Effector memory CD4-positive, alpha-beta T cell (primary cell): ENCODE results near the gene DGKQ.

Experiments
- DNase-seq, 3 donors: peaks; one replicate each; pipeline ENCODE4 v3.0.0-alpha.2; 2020
- H3K27ac ChIP-seq: 2 replicates; pipeline ENCODE4 v1.7.0; 2013; ENCODE audit warnings: mild to moderate bottlenecking, low read length, moderate library complexity; ENCODE audit not compliant: insufficient read depth, poor library complexity, severe bottlenecking
- H3K27me3 ChIP-seq: replicated peaks from 2 replicates; pipeline ENCODE4 v1.7.0; 2013; ENCODE audit warnings: mild to moderate bottlenecking, low read length; ENCODE audit not compliant: insufficient read depth, control insufficient read depth, poor library complexity, severe bottlenecking
- H3K36me3 ChIP-seq: 2 replicates; pipeline ENCODE4 v1.7.0; 2013; ENCODE audit warnings: mild to moderate bottlenecking, low read length, moderate library complexity; ENCODE audit not compliant: control insufficient read depth, insufficient read depth
- H3K4me1 ChIP-seq: 2 replicates; pipeline ENCODE4 v1.7.0; 2013; ENCODE audit warnings: low read length, mild to moderate bottlenecking; ENCODE audit not compliant: control insufficient read depth, insufficient read depth, poor library complexity, severe bottlenecking
- H3K4me3 ChIP-seq: 2 replicates; pipeline ENCODE4 v1.7.0; 2013; ENCODE audit warnings: low read length, low read depth, mild to moderate bottlenecking; ENCODE audit not compliant: insufficient read depth, poor library complexity, severe bottlenecking
- H3K9me3 ChIP-seq: 2 replicates; pipeline ENCODE4 v1.7.0; 2013; ENCODE audit warnings: mild to moderate bottlenecking, low read length, moderate library complexity; ENCODE audit not compliant: control insufficient read depth

The DGKQ gene

DNA sequence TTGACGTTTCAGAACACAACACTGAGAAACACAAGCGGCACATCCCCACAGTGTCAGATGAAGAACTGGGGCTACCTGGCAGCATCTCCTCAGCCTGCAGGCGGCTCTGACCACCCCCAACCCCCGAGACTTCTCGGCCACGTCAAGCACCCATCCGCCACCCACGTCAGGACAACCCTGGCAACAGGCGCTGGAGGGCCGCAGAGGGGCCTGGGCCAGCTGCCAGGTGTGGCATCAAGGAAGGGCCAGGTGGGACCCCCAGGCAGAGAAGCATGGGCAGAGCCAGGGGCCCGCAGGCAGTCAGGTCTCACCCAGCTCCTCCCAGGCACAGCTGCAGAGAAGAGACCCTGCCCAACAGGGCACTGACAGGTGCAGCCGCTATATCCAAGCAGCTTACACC is 63.5 kb downstream of the DGKQ start:
- H3K27me3 ChIP-seq = no peaks in the 10 kb centered on the region
- DNase-seq = no peak
- peaks cover under 1% of the 10 kb centered on the region for H3K4me1 ChIP-seq
- no peaks in the 10 kb centered on the region for H3K9me3 ChIP-seq
- H3K4me3 ChIP-seq = no peak overlapping the region
- no peak overlapping the region for H3K27ac ChIP-seq
- H3K36me3 ChIP-seq = peaks cover 50% of the 10 kb centered on the region

DNA sequence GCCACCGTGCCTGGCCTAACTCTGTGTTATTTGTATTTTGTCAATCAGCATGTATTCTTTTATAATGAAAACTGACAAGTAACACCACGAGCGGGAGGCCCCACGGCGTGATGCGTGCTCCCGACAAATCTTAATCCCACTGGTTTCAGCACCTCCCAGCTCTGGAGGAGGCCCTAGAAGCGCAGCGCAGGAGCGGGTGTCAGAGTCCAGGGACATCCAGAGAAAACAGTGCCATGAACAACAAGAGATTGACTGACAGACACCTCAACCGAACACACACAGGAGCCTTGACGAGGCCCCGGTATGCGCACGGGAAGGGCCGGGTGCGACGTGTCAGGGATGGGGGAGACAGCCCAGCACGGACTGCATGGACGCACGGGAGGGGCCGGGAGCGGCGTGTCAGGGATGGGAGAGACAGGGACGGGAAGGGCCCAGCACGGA is 64.2 kb downstream of the DGKQ start:
- no peak for DNase-seq
- Histone ChIP-seq H3K27me3 (no peaks in the 10 kb centered on the region), H3K36me3 (peaks cover 54% of the 10 kb centered on the region), H3K4me1 (no peaks in the 10 kb centered on the region), H3K9me3 (no peaks in the 10 kb centered on the region), H3K27ac (no peak overlapping the region), H3K4me3 (no peak overlapping the region)
